Activated CD4-positive, alpha-beta T cell treated with anti-CD3 and anti-CD28 coated beads, Interleukin-2, amount 10 ng/mL, durations not matched to agents 7 days and 5 days (primary cell): ENCODE results near the gene HSD17B12. TPM values are rescaled to one million over a fixed set of nuclear protein-coding genes. Genes with fewer than 3 reads are reported as not detected.
"Not testable (repeated sequence)": the region's sequence is repeated elsewhere in the genome, so short reads cannot be mapped to it uniquely, and the experiment has no call there.

Source experiments
- CTCF ChIA-PET: fragments of 350-600 bp; sonication (Branson Sonifier 250); formaldehyde crosslinking; loops from one replicate; lab custom pipeline; 2021; ENCODE audit warnings: antibody characterized with exemption; lab: Charles Lee
- POLR2A ChIA-PET: fragments of 350-600 bp; sonication (Branson Sonifier 250); formaldehyde crosslinking; loops from one replicate; lab custom pipeline; 2021; ENCODE audit warnings: antibody characterized with exemption; lab: Charles Lee
- DNase-seq: peaks from one replicate; pipeline ENCODE4 v3.0.0-alpha.2; 2020
- H3K27ac Mint-ChIP-seq: one replicate; pipeline ENCODE4 v1.8.0; 2021; ENCODE audit warnings: mild to moderate bottlenecking, moderate library complexity, mixed read lengths
- H3K27me3 Mint-ChIP-seq: one replicate; pipeline ENCODE4 v1.8.0; 2021; ENCODE audit warnings: mixed read lengths
- H3K36me3 Mint-ChIP-seq: one replicate; pipeline ENCODE4 v1.8.0; 2021; ENCODE audit warnings: low read depth, mixed read lengths
- H3K4me1 Mint-ChIP-seq: one replicate; pipeline ENCODE4 v1.8.0; 2021; ENCODE audit warnings: mixed read lengths
- H3K4me3 Mint-ChIP-seq: one replicate; pipeline ENCODE4 v1.8.0; 2021; ENCODE audit warnings: mild to moderate bottlenecking, moderate library complexity, mixed read lengths
- H3K9me3 Mint-ChIP-seq: one replicate; pipeline ENCODE4 v1.8.0; 2021; ENCODE audit warnings: mixed read lengths
- total RNA-seq, 2 experiments: library from RNA; stranded (reverse); gene quantifications; one replicate each; pipeline ENCODE4 v1.2.3, GENCODE V29; 2021

The HSD17B12 gene
- total RNA-seq, 2 experiments from 2014 or later = 39.9 to 53.9 TPM

DNA sequence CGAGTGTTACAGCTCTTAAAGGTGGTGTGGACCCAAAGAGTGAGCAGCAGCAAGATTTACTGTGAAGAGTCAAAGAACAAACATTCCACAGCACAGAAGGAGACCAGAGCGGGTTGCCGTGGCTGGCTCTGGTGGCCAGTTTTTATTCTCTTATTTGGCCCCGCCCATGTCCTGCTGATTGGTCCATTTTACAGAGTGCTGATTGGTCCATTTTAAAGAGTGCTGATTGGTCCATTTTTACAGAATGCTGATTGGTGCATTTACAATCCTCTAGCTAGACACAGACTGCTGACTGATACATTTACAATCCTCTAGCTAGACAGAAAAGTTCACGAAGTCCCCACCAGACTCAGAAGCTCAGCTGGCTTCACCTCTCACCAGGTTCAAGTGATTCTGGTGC, 88.1 kb downstream of the HSD17B12 start:
- H3K4me1 Mint-ChIP-seq, DNase-seq, CTCF ChIA-PET, H3K4me3 Mint-ChIP-seq, H3K27ac Mint-ChIP-seq, H3K27me3 Mint-ChIP-seq: not testable (repeated sequence)
- Mint-ChIP-seq H3K36me3 (peaks cover 17% of the 10 kb centered on the region), H3K9me3 (peaks cover 26% of the 10 kb centered on the region)
- POLR2A ChIA-PET = interaction anchor here (0.6 kb wide), 1 partner anchor 743 kb away, joined by 4 read pairs; no protein-coding TSS in a partner anchor

DNA sequence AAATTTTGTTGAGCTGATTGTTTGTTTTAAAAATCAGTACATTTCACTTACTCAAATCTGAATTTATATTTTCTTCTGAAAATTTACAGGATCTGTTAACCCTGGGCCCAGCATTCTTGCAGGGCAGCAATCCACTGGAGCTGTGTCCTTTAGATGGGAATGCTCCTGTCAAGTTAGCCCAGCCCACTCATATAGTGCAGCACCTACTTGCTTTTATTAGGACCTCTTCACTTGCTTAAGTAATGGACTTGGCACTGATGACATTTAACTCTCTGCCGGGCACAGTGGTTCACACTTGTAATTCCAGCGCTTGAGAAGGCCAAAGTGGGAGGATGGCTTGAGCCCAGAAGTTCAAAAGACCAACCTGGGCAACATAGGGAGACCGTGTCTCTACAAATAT, 89.6 kb downstream of the HSD17B12 start:
- Mint-ChIP-seq H3K9me3 (peaks cover 21% of the 10 kb centered on the region), H3K4me3 (no peak overlapping the region), H3K27ac (no peak overlapping the region), H3K4me1 (no peaks in the 10 kb centered on the region), H3K36me3 (peaks cover 18% of the 10 kb centered on the region), H3K27me3 (no peaks in the 10 kb centered on the region)
- ChIA-PET POLR2A (no interaction called here), CTCF (no interaction called here)
- DNase-seq = no peak

DNA sequence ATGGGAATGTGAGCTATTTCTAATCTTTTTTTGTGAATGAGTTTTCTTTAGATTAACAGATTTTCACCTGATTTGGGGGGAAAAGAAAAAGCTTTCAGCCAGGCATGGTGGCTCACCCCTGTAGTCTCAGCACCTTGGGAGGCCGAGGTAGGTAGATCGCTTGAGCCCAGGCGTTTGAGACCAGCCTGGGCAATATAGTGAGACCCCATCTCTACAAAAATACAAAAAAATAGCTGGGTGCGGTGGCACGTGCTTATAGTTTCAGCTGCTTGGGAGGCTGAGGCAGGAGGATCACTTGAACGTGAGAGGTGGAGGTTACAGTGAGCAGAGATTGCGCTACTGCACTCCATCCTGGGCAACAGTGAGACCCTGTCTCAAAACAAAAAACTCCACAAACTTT, 92.2 kb downstream of the HSD17B12 start:
- Mint-ChIP-seq H3K4me1 (no peaks in the 10 kb centered on the region), H3K4me3 (no peak overlapping the region), H3K36me3 (peaks cover 9% of the 10 kb centered on the region), H3K27ac (no peak overlapping the region), H3K9me3 (peaks cover 13% of the 10 kb centered on the region), H3K27me3 (no peaks in the 10 kb centered on the region)
- POLR2A ChIA-PET = no interaction called here
- CTCF ChIA-PET = interaction anchor here (0.8 kb wide), 1 partner anchor 15 kb away, joined by 3 read pairs; no protein-coding TSS in a partner anchor
- DNase-seq = no peak

DNA sequence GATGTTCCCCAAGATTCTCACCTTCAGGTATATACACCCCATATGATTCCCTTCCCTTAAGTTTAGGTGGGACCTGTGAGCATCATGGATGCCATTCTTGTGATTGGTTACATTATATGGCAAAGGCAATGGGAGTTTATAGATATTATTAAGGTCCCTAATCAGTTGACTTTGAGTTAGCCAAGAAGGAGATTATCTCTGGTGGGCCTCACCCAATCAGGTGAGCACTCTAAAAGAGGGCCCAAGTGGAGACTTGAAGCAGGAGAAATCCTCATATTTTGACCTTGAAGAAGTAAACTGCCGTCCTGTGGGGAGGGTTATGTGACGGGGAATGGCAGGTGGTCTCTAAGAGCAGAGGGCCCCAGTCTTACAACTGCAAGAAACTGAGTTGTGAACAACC, 94.2 kb downstream of the HSD17B12 start:
- Mint-ChIP-seq H3K4me1 (no peaks in the 10 kb centered on the region), H3K9me3 (peaks cover 11% of the 10 kb centered on the region), H3K4me3 (no peak overlapping the region), H3K36me3 (peaks cover 9% of the 10 kb centered on the region), H3K27ac (no peak overlapping the region), H3K27me3 (no peaks in the 10 kb centered on the region)
- ChIA-PET CTCF (no interaction called here), POLR2A (no interaction called here)
- no peak for DNase-seq

DNA sequence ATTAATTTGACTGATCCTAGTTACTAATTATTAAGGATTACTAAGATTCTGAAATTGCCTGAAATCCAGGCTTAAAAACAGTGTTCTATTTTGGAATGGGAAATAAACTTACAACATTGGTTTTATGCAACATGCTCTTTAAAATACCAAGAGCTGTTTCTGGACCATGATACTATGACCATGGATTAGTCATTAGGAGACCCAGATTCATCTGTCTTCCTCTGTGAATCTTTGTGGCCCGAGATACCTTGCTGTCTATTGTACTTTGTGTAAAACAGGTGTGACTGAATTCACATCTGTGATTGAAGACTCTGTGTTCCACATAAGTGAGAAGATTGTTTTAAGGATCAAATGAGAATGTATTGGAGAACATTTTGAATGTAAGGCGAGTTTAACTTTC, 98.8 kb downstream of the HSD17B12 start:
- H3K36me3 Mint-ChIP-seq = peaks cover 13% of the 10 kb centered on the region
- no peaks in the 10 kb centered on the region for H3K27me3 Mint-ChIP-seq
- ChIA-PET CTCF (no interaction called here), POLR2A (no interaction called here)
- no peak for DNase-seq
- H3K4me1 Mint-ChIP-seq = no peaks in the 10 kb centered on the region
- H3K27ac Mint-ChIP-seq = no peak overlapping the region
- no peak overlapping the region for H3K4me3 Mint-ChIP-seq
- H3K9me3 Mint-ChIP-seq = peaks cover 18% of the 10 kb centered on the region

DNA sequence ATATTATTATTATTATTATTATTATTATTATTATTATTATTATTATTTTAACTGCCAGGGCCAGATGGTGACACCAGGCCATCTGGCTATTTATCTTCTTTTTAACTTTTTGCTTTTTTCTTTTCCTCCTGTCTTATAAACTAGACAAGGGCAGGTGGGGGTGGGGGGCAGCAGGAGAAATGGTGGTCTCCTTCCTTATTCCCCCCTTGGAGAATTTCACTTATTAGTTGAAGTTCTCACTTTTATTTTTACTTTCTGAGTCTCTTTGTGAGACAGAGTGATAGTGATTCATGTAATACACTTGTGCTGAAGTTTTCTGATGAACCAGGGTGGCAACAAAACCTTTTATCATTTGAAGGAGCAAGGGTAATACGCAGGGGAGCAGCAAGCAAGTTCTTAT, 103.8 kb downstream of the HSD17B12 start:
- ChIA-PET POLR2A (no interaction called here), CTCF (no interaction called here)
- H3K4me3 Mint-ChIP-seq = no peak overlapping the region
- H3K4me1 Mint-ChIP-seq = peaks cover 2% of the 10 kb centered on the region
- H3K9me3 Mint-ChIP-seq = peaks cover 23% of the 10 kb centered on the region
- H3K27ac Mint-ChIP-seq = no peak overlapping the region
- no peaks in the 10 kb centered on the region for H3K27me3 Mint-ChIP-seq
- H3K36me3 Mint-ChIP-seq = peaks cover 25% of the 10 kb centered on the region
- no peak for DNase-seq

DNA sequence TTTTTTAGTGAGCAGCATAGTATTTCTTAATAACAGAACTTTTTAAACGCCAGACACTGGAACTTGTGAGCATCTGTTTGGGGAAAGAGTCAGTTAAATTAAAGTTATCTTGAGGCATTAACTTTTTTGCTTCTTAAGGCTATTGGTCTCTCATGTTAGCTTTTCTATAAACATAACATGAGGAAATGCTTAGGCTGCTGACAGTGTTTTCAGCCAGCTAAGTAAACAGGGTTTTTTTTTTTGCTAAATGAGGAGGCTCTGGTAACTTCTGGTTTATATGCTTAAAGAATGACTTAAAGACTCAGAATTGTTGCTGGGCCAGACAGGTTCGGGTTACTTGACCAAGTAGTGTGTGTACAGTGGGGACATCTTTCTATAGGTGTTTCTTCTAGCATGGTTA, 104.3 kb downstream of the HSD17B12 start:
- no peak for DNase-seq
- POLR2A ChIA-PET = no interaction called here
- H3K27me3 Mint-ChIP-seq = no peaks in the 10 kb centered on the region
- no peak overlapping the region for H3K4me3 Mint-ChIP-seq
- H3K27ac Mint-ChIP-seq = no peak overlapping the region
- H3K9me3 Mint-ChIP-seq = peaks cover 23% of the 10 kb centered on the region
- peaks cover 27% of the 10 kb centered on the region for H3K36me3 Mint-ChIP-seq
- H3K4me1 Mint-ChIP-seq = peaks cover 2% of the 10 kb centered on the region
- CTCF ChIA-PET = no interaction called here

DNA sequence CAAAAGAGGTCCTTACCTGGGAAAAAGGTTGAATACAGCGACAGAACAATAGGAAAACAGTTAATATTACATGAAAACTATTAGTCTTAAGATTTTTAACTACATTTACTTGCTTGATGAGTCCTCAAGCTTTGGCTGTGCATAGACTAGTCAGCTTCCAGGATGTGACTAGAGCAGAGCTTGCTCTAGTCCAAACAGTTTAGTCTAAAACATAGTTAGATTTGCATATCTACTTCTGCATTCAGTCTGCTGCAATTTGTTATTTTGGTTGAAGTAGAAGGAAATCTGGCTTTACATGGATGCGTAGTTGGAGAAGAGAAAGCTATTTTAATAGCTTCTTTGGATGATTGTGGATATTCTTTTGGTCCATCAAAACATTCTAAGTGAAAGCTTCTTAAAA, 104.8 kb downstream of the HSD17B12 start:
- ChIA-PET POLR2A (no interaction called here), CTCF (no interaction called here)
- no peak overlapping the region for H3K27ac Mint-ChIP-seq
- peaks cover 24% of the 10 kb centered on the region for H3K9me3 Mint-ChIP-seq
- peaks cover 30% of the 10 kb centered on the region for H3K36me3 Mint-ChIP-seq
- no peak for DNase-seq
- H3K27me3 Mint-ChIP-seq = no peaks in the 10 kb centered on the region
- H3K4me3 Mint-ChIP-seq = no peak overlapping the region
- peaks cover 2% of the 10 kb centered on the region for H3K4me1 Mint-ChIP-seq

DNA sequence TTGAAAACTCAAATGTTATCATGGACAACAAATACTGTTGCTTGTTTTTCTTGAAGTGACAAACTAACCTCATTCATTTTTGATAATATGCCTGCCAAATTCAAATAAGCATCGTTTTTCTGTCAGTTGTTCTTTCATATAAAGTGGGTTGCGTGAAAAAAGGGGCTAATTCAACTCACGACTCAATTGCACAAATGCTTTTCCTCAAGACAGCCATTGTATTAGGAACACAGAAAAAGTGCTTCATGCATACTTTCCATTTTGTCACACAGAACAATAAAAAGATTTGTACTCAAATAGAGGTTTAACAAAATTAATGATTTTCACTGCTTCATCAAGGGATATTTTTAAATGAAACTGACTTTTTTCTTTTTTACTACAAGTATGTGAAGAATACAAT, 105.5 kb downstream of the HSD17B12 start:
- Mint-ChIP-seq H3K4me3 (no peak overlapping the region), H3K27me3 (no peaks in the 10 kb centered on the region), H3K9me3 (peaks cover 25% of the 10 kb centered on the region), H3K4me1 (peaks cover 2% of the 10 kb centered on the region), H3K36me3 (peaks cover 32% of the 10 kb centered on the region), H3K27ac (no peak overlapping the region)
- ChIA-PET POLR2A (no interaction called here), CTCF (interaction anchor here (0.6 kb wide), 1 partner anchor 124 kb away, joined by 3 read pairs; no protein-coding TSS in a partner anchor)
- DNase-seq = no peak

DNA sequence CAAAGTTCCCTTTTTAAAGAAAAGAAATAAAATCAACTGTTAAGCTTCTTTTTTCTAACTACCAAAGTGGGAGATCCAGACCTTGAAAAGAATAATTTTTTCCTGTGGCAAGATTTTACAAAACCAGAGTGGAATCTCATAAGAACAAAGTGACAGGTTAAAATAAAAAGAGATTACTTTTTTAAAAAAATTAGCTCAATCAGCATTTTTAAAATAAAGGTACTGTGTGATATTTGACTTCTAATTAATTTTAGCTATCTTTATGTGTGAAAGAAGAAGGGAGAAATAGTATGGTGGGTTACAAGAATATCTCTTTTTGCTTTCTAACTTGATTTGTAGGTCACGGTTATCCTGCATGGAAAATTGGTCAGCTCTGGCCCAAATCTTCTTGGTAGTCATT, 107.3 kb downstream of the HSD17B12 start:
- Mint-ChIP-seq H3K4me1 (peaks cover 2% of the 10 kb centered on the region), H3K27ac (no peak overlapping the region), H3K9me3 (peaks cover 24% of the 10 kb centered on the region), H3K4me3 (no peak overlapping the region), H3K36me3 (peaks cover 32% of the 10 kb centered on the region), H3K27me3 (no peaks in the 10 kb centered on the region)
- POLR2A ChIA-PET = no interaction called here
- CTCF ChIA-PET = interaction anchor here (0.8 to 1.2 kb wide), 3 partner anchors 15 to 306 kb away, joined by 3 read pairs; no protein-coding TSS in a partner anchor
- DNase-seq = no peak

DNA sequence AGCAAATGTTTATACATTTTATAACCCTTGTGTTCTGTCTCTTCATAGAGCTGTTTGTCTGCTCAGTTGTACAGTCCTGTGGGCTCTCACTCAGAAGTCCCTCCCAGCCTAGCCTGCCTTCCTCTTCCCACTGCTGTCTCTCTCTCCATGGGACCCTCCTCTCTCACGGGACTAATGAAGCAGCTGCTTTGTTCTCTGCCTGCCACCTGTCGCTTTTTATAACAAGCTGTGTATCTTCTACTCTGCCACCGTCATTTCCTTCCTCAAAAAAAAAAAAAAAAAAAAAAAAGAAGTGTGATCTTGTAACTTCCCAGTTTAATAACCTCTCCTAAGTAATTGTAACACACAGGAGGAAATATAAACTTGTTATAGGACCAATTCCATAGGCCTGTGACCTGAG, 107.9 kb downstream of the HSD17B12 start:
- Mint-ChIP-seq H3K27me3 (no peaks in the 10 kb centered on the region), H3K9me3 (peaks cover 21% of the 10 kb centered on the region), H3K4me1 (peaks cover 2% of the 10 kb centered on the region), H3K4me3 (no peak overlapping the region), H3K27ac (no peak overlapping the region), H3K36me3 (peaks cover 31% of the 10 kb centered on the region)
- DNase-seq = no peak
- ChIA-PET POLR2A (no interaction called here), CTCF (interaction anchor here (0.8 to 1.2 kb wide), 2 partner anchors 15 to 16 kb away, joined by 3 read pairs; no protein-coding TSS in a partner anchor)

DNA sequence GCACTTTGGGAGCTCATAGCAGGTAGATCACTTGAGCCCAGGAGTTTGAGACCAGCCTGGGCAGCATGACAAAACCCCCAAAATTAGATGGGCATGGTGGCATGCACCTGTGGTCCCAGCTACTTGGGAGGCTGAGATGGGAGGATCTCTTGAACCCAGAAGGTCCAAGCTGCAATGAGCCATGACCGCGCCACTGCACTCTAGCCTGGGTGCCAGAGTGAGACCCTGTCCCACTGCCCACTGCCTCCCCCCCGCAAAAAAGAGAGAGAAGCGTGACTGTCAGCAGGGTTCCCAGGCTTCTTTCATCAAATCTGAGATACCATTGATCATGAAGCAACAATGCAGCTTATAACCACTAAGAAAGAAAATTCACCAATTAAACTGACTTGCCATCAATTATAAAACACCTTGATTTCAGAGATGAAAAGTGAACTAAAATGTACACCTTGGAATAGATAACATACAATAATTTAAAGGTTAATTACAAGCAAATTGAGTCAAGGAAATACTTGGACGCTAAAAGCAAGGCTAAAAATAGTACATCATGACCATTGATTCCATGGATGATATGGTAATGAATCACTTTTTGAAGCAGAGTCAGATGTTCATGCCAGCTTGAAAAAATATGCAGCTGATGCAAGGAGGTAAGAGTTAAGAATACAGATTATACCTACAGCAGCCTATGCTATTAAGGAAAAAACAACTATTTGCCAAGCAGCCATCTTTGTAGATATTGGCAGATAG, 109.3 kb downstream of the HSD17B12 start:
- ChIA-PET CTCF (no interaction called here), POLR2A (no interaction called here)
- DNase-seq = no peak
- H3K4me3 Mint-ChIP-seq = no peak overlapping the region
- H3K27me3 Mint-ChIP-seq = no peaks in the 10 kb centered on the region
- peaks cover 9% of the 10 kb centered on the region for H3K9me3 Mint-ChIP-seq
- H3K36me3 Mint-ChIP-seq = peaks cover 20% of the 10 kb centered on the region
- no peak overlapping the region for H3K27ac Mint-ChIP-seq
- peaks cover 2% of the 10 kb centered on the region for H3K4me1 Mint-ChIP-seq

DNA sequence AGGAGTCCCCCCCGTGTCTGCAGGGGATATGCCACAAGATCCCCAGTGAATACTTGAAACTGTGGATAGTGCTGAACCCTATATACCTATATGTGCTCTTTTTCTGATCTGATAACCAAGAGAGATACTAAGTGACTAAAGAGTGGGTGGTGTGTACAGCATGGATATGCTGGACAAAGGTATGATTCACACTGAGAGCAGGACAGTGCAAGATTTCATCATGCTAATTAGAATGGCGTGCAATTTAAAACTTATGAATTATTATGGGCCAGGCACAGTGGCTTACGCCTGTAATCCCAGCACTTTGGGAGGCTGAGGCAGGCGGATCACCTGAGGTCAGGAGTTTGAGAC, 109.9 kb downstream of the HSD17B12 start:
- Mint-ChIP-seq H3K27me3 (no peaks in the 10 kb centered on the region), H3K27ac (no peak overlapping the region), H3K4me1 (peaks cover 2% of the 10 kb centered on the region), H3K9me3 (peaks cover 6% of the 10 kb centered on the region), H3K36me3 (peaks cover 15% of the 10 kb centered on the region), H3K4me3 (no peak overlapping the region)
- DNase-seq = no peak
- ChIA-PET CTCF (no interaction called here), POLR2A (no interaction called here)

DNA sequence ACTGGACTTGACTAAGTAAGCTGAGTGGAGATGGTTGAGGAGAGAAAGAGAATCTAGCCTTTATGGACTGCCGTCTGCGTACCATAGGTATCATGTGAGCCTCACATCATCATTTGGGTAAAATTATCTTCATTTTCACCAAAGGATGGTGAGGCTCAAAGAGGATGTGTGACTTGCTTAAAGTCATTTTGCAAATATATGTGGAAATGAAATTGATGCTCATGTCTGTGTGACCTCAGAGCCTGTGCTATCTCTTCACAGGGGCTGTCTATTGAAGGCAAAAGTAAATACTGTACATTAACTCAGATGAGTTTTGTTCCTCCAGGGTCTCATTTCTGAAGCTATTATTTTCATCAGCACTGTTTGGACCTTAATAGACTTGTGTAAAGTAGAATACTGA, 116.8 kb downstream of the HSD17B12 start:
- CTCF ChIA-PET = no interaction called here
- no peak overlapping the region for H3K27ac Mint-ChIP-seq
- DNase-seq = no peak
- H3K9me3 Mint-ChIP-seq = peaks cover 2% of the 10 kb centered on the region
- H3K4me3 Mint-ChIP-seq = no peak overlapping the region
- no peaks in the 10 kb centered on the region for H3K4me1 Mint-ChIP-seq
- peaks cover 12% of the 10 kb centered on the region for H3K36me3 Mint-ChIP-seq
- POLR2A ChIA-PET = no interaction called here
- no peaks in the 10 kb centered on the region for H3K27me3 Mint-ChIP-seq
